Body of pancreas (tissue), 4 donors: ENCODE data around the gene CSRP1. TPM values are rescaled to one million over a fixed set of nuclear protein-coding genes. Genes with fewer than 3 reads are reported as not detected.
A peak's percentile ranks its signal among the peaks of the same experiment; 100 is the strongest.

Source experiments
- ATAC-seq: fragments of 150-250 bp; one replicate; pipeline ENCODE4 v1.9.1; 2016
- DNase-seq, 4 donors: peaks; one replicate each; pipeline ENCODE4 v3.0.0-alpha.2; 2019
- H3K27ac ChIP-seq, 4 donors: fragments of 200-600 bp; sonication (generic); 1 replicate in 3 of 4; 2 replicates in 1 of 4; pipeline versions ENCODE4 v1.5.1 to v1.6.1; 2016 to 2019; ENCODE audit warnings: mild to moderate bottlenecking in 1 of 4, mixed read lengths in 1 of 4, moderate library complexity in 1 of 4
- H3K27me3 ChIP-seq, 2 donors: fragments of 200-600 bp; sonication (generic); one replicate each; pipeline ENCODE4 v1.6.0; 2016; ENCODE audit warnings: mild to moderate bottlenecking in 1 of 2
- H3K36me3 ChIP-seq, 2 donors: fragments of 200-600 bp; sonication (generic); replicated peaks in 1 of 2; 2 replicates each; pipeline ENCODE4 v1.5.1; 2016; ENCODE audit warnings: low read depth in 2 of 2; ENCODE audit not compliant: insufficient read depth in 1 of 2
- H3K4me1 ChIP-seq: fragments of 200-600 bp; sonication (generic); one replicate; pipeline ENCODE4 v1.6.0; 2016
- H3K4me3 ChIP-seq, 2 donors: fragments of 200-600 bp; sonication (generic); 1 replicate in 1 of 2; 2 replicates in 1 of 2; pipeline ENCODE4 v1.5.1; 2016 to 2019
- H3K9me3 ChIP-seq, 3 donors: fragments of 200-600 bp; sonication (generic); 1 replicate in 2 of 3; 2 replicates in 1 of 3; pipeline ENCODE4 v1.5.1; 2016
- POLR2A ChIP-seq, 3 donors: fragments of 450-650 bp; IDR thresholded peaks; one replicate each; pipeline ENCODE4 v1.6.1; 2016; ENCODE audit warnings: antibody characterized with exemption in 3 of 3, mild to moderate bottlenecking in 2 of 3
- WGBS, 2 donors: methylation state at CpG; one replicate each; pipeline ENCODE4 v1.1.5; 2017; 5-methylcytosine and 5-hydroxymethylcytosine counted together
- intact Hi-C: fragments of 100-400 bp; cut with DNase I; formaldehyde crosslinking; loops from one replicate; pipeline ENCODE4 v1.15.1; 2023
- total RNA-seq, 2 donors: library from RNA; depleted of rRNA; stranded (reverse); fragments of >200 nt; gene quantifications; one replicate each; pipeline ENCODE4 v1.1.0, GENCODE V29; 2016
- TF ChIP-seq, protein P1 (sequence below), 7 experiments: fragments of 450-650 bp in 4 of 7; fragments of 200-600 bp in 3 of 7; sonication (generic) in 3 of 7; IDR thresholded peaks; one replicate each; pipeline ENCODE4 v1.5.1; 2016 to 2019; ENCODE audit warnings: antibody characterized with exemption in 7 of 7

The CSRP1 gene
- total RNA-seq, 2 donors from 2014 or later = 127 to 245 TPM

DNA sequence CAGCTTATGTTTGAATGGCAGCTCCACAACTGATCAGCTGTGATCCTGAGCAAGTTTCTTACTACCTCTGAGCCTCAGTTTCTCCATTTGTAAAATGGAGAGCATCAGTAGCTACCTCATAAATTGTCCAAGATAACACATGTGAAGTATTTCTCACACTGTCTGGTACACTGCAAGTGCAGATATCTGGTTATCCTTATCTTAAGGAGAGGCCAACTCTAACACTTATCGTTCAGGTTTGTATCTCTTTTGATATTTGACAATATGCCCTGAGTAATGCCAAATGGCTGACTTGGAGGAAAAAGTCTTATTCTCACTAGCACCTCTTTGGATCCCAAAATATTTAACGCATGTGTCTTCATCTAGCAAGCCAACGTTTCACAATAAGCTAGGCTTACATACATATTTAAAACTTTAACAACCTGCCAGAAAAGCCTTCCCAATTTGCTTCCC is 2.7 kb downstream of the CSRP1 start:
- TF ChIP-seq, protein P1, sequence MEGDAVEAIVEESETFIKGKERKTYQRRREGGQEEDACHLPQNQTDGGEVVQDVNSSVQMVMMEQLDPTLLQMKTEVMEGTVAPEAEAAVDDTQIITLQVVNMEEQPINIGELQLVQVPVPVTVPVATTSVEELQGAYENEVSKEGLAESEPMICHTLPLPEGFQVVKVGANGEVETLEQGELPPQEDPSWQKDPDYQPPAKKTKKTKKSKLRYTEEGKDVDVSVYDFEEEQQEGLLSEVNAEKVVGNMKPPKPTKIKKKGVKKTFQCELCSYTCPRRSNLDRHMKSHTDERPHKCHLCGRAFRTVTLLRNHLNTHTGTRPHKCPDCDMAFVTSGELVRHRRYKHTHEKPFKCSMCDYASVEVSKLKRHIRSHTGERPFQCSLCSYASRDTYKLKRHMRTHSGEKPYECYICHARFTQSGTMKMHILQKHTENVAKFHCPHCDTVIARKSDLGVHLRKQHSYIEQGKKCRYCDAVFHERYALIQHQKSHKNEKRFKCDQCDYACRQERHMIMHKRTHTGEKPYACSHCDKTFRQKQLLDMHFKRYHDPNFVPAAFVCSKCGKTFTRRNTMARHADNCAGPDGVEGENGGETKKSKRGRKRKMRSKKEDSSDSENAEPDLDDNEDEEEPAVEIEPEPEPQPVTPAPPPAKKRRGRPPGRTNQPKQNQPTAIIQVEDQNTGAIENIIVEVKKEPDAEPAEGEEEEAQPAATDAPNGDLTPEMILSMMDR (IDR thresholded peaks at IDR 0.05) = no peak
- no peak for TF ChIP-seq POLR2A (IDR thresholded peaks at IDR 0.05)
- H3K4me3 ChIP-seq = no peak overlapping the region
- WGBS, 2 donors = 44 to 55% methylated on average over 3 of the region's 3 CpGs
- no peak for DNase-seq
- no peaks in the 10 kb centered on the region for H3K27me3 ChIP-seq
- peak overlapping the region; percentile 54 to 90 (median 72) for H3K27ac ChIP-seq
- H3K4me1 ChIP-seq = peaks cover 79% of the 10 kb centered on the region
- intact Hi-C loops = no loop called here
- H3K9me3 ChIP-seq = no peaks in the 10 kb centered on the region
- no peak for ATAC-seq
- H3K36me3 ChIP-seq = no peaks in the 10 kb centered on the region

DNA sequence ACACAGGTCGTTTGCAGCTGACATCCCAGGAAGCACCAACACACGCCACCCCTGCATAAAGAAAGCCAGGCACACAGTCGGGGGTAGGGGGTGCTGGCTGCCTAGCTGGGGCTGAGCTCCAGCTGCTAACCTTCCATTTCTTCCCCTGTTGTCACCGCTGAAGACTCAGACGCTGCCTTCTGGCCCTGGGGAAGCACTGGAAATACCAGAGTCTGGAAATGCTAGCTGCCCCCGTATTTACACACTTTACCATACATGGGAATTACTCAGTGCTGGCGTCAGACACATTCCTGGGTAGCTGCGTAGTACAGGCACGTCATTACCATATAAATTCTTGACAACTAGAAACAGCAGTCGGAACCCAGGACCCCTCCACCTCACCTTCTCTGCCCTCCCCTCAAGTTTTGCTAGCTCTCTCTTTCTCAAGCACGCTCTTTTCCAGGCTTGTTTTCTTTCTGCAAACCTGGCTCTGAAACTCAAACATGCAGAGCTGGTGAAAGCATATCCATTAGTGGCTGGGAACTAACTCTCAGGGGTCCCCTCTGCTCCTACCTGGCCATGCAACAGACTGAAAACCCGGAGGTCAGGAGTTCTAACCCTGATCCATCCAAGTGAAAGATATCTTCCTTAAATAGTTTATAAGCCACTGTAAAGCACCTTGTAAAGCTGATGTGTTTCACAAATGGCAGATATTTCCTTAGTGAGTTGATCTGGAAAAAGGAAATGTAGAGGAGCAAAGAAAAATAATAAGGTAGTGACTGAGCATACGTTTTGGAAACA is 3.3 kb downstream of the CSRP1 start:
- ATAC-seq (peak; percentile 36), DNase-seq (peak; percentile 47 to 70 (median 57))
- Histone ChIP-seq H3K27me3 (no peaks in the 10 kb centered on the region), H3K36me3 (no peaks in the 10 kb centered on the region), H3K4me3 (no peak overlapping the region), H3K4me1 (peaks cover 79% of the 10 kb centered on the region), H3K9me3 (no peaks in the 10 kb centered on the region), H3K27ac (peak overlapping the region; percentile 54 to 90 (median 72))
- peak in 2 of 3 donors; percentile 25 to 41 for TF ChIP-seq POLR2A (IDR thresholded peaks at IDR 0.05)
- TF ChIP-seq, protein P1 (IDR thresholded peaks at IDR 0.05) = no peak
- intact Hi-C loops = no loop called here
- WGBS, 2 donors = 21 to 36% methylated on average over 13 of the region's 13 CpGs

DNA sequence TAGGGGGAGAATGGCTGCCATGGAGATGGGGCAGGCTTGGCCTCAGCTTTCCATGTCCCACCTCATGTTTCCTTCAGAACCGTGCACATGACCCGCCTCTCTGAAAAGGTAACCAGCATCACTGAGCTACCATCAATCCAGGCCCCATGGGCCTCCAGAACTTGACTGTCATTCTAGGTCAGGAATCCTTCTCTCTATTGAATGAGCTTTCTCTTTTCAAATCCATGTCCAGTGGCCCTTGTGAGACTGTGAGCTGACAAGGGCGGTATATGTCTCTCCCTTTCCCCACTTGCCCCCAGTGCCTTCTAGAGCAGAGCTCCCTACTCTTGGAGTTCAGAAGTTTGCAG is 4.4 kb downstream of the CSRP1 start:
- 70 to 100% methylated on average over 1 to 3 of the region's 3 CpGs for WGBS, 2 donors
- Histone ChIP-seq H3K4me1 (peaks cover 76% of the 10 kb centered on the region), H3K27me3 (no peaks in the 10 kb centered on the region), H3K27ac (peak overlapping the region; percentile 22 to 90 (median 66)), H3K36me3 (no peaks in the 10 kb centered on the region), H3K9me3 (no peaks in the 10 kb centered on the region), H3K4me3 (no peak overlapping the region)
- intact Hi-C loops = no loop called here
- no peak for DNase-seq
- no peak for ATAC-seq
- TF ChIP-seq, protein P1 (IDR thresholded peaks at IDR 0.05) = no peak
- TF ChIP-seq POLR2A (IDR thresholded peaks at IDR 0.05) = no peak

DNA sequence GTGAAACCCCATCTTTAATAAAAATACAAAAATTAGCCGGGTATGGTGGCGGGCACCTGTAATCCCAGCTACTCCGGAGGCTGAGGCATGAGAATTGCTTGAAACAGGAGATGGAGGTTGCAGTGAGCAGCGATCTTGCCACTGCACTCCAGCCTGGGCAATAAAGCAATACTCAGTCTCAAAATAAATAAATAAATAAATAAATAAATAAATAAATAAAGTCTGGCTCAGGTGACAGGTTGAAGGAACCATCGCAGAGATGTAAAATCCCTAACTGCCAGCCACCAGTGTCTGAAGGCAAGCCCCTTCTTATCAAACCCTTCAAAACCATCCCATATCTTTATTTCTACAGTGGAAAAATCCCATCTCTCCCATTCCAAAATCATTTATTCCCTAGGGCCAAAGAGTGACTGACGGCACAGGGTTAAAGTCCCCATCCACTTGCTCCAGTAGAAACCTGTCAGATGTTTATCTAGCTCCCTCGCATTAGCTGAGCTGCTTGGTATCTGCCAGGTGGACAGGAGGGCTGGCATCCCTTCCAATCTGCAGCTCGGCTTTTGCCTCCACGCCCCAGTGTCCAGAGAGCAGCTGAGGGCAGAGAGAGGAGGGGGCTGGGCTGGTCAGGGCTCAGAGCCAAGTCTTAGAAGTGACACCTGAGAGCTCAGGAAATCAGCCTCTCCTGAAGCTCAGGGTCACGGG is 5.0 kb downstream of the CSRP1 start:
- 59 to 66% methylated on average over 6 to 9 of the region's 10 CpGs for WGBS, 2 donors
- H3K27me3 ChIP-seq = no peaks in the 10 kb centered on the region
- H3K4me1 ChIP-seq = peaks cover 71% of the 10 kb centered on the region
- TF ChIP-seq POLR2A (IDR thresholded peaks at IDR 0.05) = no peak
- TF ChIP-seq, protein P1 (IDR thresholded peaks at IDR 0.05) = no peak
- no peaks in the 10 kb centered on the region for H3K9me3 ChIP-seq
- H3K27ac ChIP-seq = peak overlapping the region; percentile 22 to 90 (median 66)
- ATAC-seq (no peak), DNase-seq (peak; percentile 45 to 72 (median 63))
- H3K4me3 ChIP-seq = no peak overlapping the region
- H3K36me3 ChIP-seq = no peaks in the 10 kb centered on the region
- intact Hi-C loops = no loop called here
